Pancreas (tissue), 10 donors: ENCODE data around the gene PHGDH. TPM values are rescaled to one million over a fixed set of nuclear protein-coding genes. Genes with fewer than 3 reads are reported as not detected.
"Not testable (repeated sequence)": the region's sequence is repeated elsewhere in the genome, so short reads cannot be mapped to it uniquely, and the experiment has no call there.

ENCODE experiments used
- ATAC-seq, 4 donors: fragments of 200-7000 bp; cut with Tn5 transposase; one replicate each; pipeline versions ENCODE4 v1.8.0 to v1.9.1; 2020; ENCODE audit warnings: mild to moderate bottlenecking in 4 of 4, moderate library complexity in 4 of 4
- DNase-seq, 6 donors: peaks; one replicate each; pipeline ENCODE4 v3.0.0-alpha.2; 2020
- FAIRE-seq: peaks from 2 replicates; lab custom pipeline; 2012; peaks lifted over from hg19 to GRCh38; lab: Jason Lieb, UNC
- H3K27ac ChIP-seq, 4 donors: fragments of 200-600 bp; sonication (generic); 1 replicate in 3 of 4; 2 replicates in 1 of 4; pipeline versions ENCODE4 v1.5.0 to v1.8.0; 2020
- H3K27me3 ChIP-seq, 4 donors: fragments of 200-600 bp; one replicate each; pipeline ENCODE4 v1.8.0; 2021
- H3K36me3 ChIP-seq, 3 donors: fragments of 200-600 bp; sonication (generic) in 1 of 3; one replicate each; pipeline versions ENCODE4 v1.5.0 to v1.8.0; 2020 to 2021
- H3K4me1 ChIP-seq, 3 donors: fragments of 200-600 bp; one replicate each; pipeline ENCODE4 v1.8.0; 2021
- H3K4me3 ChIP-seq, 4 donors: fragments of 200-600 bp; sonication (generic) in 2 of 4; one replicate each; pipeline versions ENCODE4 v1.5.0 to v1.8.0; 2020 to 2021
- H3K9me3 ChIP-seq, 4 donors: fragments of 200-600 bp; one replicate each; pipeline ENCODE4 v1.8.0; 2021
- WGBS, 2 donors: extraction: QIAGEN DNeasy Blood & Tissue Kit; methylation state at CpG; one replicate each; pipeline ENCODE4 v1.1.7; 2013; 5-methylcytosine and 5-hydroxymethylcytosine counted together
- intact Hi-C, 3 donors: fragments of 100-400 bp; cut with DNase I; formaldehyde crosslinking; loops; one replicate each; pipeline versions ENCODE4 v1.11.1 to v1.14.2; 2022
- polyA plus RNA-seq, 2 donors: library from polyadenylated mRNA; stranded (reverse); fragments of 200-250 nt; gene quantifications; one replicate each; pipeline ENCODE4 v1.2.3, GENCODE V29; 2013
- total RNA-seq, 6 donors: library from RNA; stranded (reverse); fragmentation: NEBNext Ultra II Directional in 4 of 6; extraction: Animal tissue kit (Norgen Biotek cat#: 25700) in 4 of 6; gene quantifications; one replicate each; pipeline versions ENCODE4 v1.2.1 to v1.2.4, GENCODE V29; 2021 to 2023
- TF ChIP-seq, protein P1 (sequence below), 4 donors: fragments of 200-600 bp; sonication (generic) in 3 of 4; IDR thresholded peaks; one replicate each; pipeline versions ENCODE4 v1.5.0 to v1.8.0; 2021; ENCODE audit warnings: antibody characterized with exemption in 4 of 4
- donor health status: healthy with polysubstance abuse.
- donor health status: DM: no; HTN: no; CAD: no; lungs with moderate emphysema.
- donor health status: DM: no; HTN: no; CAD: no.
- donor health status: control.
- donor health status: control.
- donor health status: Bipolar disorder and iron deficiency.
- donor health status: DM: yes; HTN: yes; CAD: no.
- donor health status: DM: no; HTN: no; CAD: no.
- donor health status: DM: no; HTN: no; CAD: no.
- donor health status: DM: yes; HTN: yes; CAD: no.

The PHGDH gene
- total and polyA plus RNA-seq, 8 donors = 28.2 to 357 (median 70.4) TPM

DNA sequence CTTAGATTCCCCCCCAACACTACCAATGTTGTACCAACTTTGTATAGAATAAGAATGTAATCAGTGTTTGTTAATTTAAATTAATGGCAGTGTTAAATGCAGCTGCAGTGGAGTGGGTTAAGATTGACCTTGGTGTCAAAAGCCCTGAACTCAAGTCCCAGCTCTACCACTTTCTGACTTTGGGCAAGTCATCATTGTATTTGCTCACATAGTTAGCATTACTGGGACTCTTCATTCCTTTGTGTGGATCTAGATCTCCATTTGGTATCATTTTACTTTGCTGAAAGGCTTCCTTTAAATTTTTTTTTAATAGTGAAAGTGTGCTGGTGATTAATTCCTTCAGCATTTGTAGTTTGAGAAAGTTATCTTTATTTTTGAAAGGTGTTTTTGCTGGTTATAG is 22.2 kb upstream of the PHGDH start:
- no peaks in the 10 kb centered on the region for H3K9me3 ChIP-seq
- ATAC-seq (no peak), DNase-seq (no peak), FAIRE-seq (no peak)
- H3K4me3 ChIP-seq = no peak overlapping the region
- TF ChIP-seq, protein P1, sequence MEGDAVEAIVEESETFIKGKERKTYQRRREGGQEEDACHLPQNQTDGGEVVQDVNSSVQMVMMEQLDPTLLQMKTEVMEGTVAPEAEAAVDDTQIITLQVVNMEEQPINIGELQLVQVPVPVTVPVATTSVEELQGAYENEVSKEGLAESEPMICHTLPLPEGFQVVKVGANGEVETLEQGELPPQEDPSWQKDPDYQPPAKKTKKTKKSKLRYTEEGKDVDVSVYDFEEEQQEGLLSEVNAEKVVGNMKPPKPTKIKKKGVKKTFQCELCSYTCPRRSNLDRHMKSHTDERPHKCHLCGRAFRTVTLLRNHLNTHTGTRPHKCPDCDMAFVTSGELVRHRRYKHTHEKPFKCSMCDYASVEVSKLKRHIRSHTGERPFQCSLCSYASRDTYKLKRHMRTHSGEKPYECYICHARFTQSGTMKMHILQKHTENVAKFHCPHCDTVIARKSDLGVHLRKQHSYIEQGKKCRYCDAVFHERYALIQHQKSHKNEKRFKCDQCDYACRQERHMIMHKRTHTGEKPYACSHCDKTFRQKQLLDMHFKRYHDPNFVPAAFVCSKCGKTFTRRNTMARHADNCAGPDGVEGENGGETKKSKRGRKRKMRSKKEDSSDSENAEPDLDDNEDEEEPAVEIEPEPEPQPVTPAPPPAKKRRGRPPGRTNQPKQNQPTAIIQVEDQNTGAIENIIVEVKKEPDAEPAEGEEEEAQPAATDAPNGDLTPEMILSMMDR (IDR thresholded peaks at IDR 0.05) = no peak
- intact Hi-C loops = no loop called here
- no peak overlapping the region for H3K27ac ChIP-seq
- H3K36me3 ChIP-seq = no peaks in the 10 kb centered on the region
- no peaks in the 10 kb centered on the region for H3K27me3 ChIP-seq
- H3K4me1 ChIP-seq = peaks cover 0 to 6% (median 0%) of the 10 kb centered on the region in 3 donors

DNA sequence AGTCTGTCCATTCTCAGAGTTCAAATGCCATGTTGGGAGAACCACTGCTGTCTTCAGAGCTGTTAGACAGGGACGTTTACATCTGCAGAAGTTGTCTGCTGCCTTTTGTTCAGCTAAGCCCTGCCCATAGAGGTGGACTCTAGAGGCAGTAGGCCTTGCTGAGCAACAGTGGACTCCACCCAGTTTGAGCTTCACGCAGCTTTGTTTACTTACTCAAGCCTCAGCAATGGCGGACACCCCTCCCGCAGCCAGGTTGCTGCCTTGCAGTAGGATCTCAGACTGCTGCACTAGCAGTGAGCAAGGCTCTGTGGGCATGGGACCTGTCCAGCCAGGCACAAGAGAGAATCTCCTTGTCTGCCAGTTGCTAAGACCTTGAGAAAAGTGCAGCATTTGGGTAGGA is 14.9 kb upstream of the PHGDH start:
- 60 to 68% methylated on average over 4 of the region's 4 CpGs for WGBS, 2 donors
- H3K27me3 ChIP-seq, H3K9me3 ChIP-seq, intact Hi-C loops, H3K4me3 ChIP-seq, FAIRE-seq, H3K4me1 ChIP-seq, H3K27ac ChIP-seq, DNase-seq, ATAC-seq, H3K36me3 ChIP-seq: not testable (repeated sequence)

DNA sequence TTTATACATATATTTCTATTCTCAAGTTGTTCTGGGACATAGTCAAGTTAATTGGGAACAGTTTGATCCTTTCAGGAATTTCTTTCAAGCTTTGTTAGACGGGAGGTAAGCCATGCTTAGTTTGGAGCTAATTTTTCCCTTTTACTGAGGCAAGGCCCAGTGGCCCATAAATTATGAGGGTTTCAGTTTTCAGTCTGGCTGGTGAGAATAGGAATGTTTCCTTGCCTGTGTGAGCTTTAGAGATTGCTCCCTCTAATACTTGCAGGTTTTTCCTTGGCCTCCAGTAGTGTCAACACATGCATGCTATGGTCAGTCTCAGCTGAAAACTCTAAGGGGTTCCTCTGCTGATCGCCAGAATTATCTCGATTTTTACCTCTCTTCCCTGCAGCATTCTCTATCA is 14.1 kb upstream of the PHGDH start:
- FAIRE-seq (no peak), DNase-seq (no peak), ATAC-seq (no peak)
- no peaks in the 10 kb centered on the region for H3K27me3 ChIP-seq
- 59 to 64% methylated on average over 3 of the region's 3 CpGs for WGBS, 2 donors
- TF ChIP-seq, protein P1 (IDR thresholded peaks at IDR 0.05) = no peak
- H3K36me3 ChIP-seq = no peaks in the 10 kb centered on the region
- no peak overlapping the region for H3K4me3 ChIP-seq
- no peak overlapping the region for H3K27ac ChIP-seq
- H3K9me3 ChIP-seq = no peaks in the 10 kb centered on the region
- intact Hi-C loops = no loop called here
- H3K4me1 ChIP-seq = no peaks in the 10 kb centered on the region

DNA sequence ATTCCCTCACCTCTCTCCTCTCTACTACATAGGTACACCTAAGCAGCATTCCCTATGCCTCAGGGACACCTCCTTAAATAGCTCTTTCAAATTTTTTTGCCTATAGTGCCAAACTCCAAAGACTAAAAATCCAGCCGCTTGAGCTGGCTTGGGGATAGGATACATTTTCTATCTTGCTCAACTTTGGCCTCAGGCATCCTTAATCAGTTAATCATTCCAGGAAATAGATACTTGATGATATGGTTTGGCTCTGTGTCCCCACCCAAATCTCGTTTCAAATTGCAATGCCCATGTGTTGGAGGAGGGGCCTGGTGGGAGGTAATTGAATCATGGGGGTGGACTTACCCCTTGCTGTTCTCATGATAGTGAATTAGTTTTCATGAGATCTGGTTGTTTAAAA is 11.4 kb upstream of the PHGDH start:
- H3K9me3 ChIP-seq = no peaks in the 10 kb centered on the region
- H3K4me3 ChIP-seq = no peak overlapping the region
- no peaks in the 10 kb centered on the region for H3K27me3 ChIP-seq
- ATAC-seq = no peak
- DNase-seq = no peak
- no peaks in the 10 kb centered on the region for H3K36me3 ChIP-seq
- no peak for FAIRE-seq
- 59 to 62% methylated on average over 2 of the region's 2 CpGs for WGBS, 2 donors
- TF ChIP-seq, protein P1 (IDR thresholded peaks at IDR 0.05) = no peak
- no peaks in the 10 kb centered on the region for H3K4me1 ChIP-seq
- H3K27ac ChIP-seq = no peak overlapping the region
- intact Hi-C loops = no loop called here

DNA sequence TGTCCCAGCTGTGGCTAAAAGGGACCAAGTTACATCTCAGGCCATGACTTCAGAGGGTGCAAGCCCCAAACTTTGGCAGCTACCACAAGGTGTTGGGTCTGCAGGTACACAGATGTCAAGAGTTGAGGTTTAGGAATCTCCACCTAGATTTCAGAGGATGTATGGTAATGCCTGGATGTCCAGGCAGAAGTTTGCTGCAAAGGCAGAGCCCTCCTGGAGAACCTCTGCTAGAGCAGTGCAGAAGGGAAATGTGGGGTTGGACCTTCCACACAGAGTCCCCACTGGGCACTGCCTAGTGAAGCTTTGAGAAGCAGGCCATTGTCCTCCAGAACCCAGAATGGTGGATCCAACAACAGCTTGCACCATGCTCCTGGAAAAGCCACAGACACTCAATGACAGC is 10.1 kb upstream of the PHGDH start:
- no peaks in the 10 kb centered on the region for H3K27me3 ChIP-seq
- H3K36me3 ChIP-seq = no peaks in the 10 kb centered on the region
- H3K4me3 ChIP-seq = no peak overlapping the region
- H3K27ac ChIP-seq = no peak overlapping the region
- TF ChIP-seq, protein P1 (IDR thresholded peaks at IDR 0.05) = no peak
- ATAC-seq = no peak
- no peak for DNase-seq
- no peaks in the 10 kb centered on the region for H3K4me1 ChIP-seq
- no peaks in the 10 kb centered on the region for H3K9me3 ChIP-seq
- no peak for FAIRE-seq
- intact Hi-C loops = no loop called here

DNA sequence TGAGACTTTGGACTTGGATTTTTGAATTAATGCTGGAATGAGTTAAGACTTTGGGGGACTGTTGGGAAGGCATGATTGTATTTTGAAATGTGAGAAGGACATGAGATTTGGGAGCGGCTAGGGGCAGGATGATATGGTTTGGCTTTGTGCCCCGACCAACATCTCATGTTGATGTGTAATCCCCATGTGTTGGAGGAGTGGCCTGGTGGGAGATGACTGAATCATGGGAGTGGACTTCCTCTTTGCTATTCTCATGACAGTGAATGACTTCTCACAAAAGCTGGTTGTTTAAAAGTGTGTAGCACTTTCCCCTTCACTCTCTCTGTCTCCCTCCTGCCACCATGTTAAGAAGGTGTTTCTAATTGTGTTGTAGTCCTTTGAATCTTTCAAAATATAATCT is 9.3 kb upstream of the PHGDH start:
- FAIRE-seq = no peak
- Histone ChIP-seq H3K27ac (no peak overlapping the region), H3K9me3 (no peaks in the 10 kb centered on the region), H3K27me3 (no peaks in the 10 kb centered on the region), H3K4me1 (no peaks in the 10 kb centered on the region), H3K36me3 (no peaks in the 10 kb centered on the region), H3K4me3 (no peak overlapping the region)
- no peak for ATAC-seq
- WGBS, 2 donors = 87 to 88% methylated on average over 2 of the region's 2 CpGs
- TF ChIP-seq, protein P1 (IDR thresholded peaks at IDR 0.05) = no peak
- intact Hi-C loops = no loop called here
- no peak for DNase-seq
